GM19328 (cell line): ENCODE measurements around the gene NONO.
A peak's percentile ranks its signal among the peaks of the same experiment; 100 is the strongest.
"Not testable (repeated sequence)": the region's sequence is repeated elsewhere in the genome, so short reads cannot be mapped to it uniquely, and the experiment has no call there.

Experiments
- ATAC-seq: cut with Tn5 transposase; IDR thresholded peaks from one replicate; pipeline ENCODE4 v1.9.1; 2021; ENCODE audit warnings: mild to moderate bottlenecking, moderate library complexity; ENCODE audit not compliant: unreplicated experiment

Gene NONO

DNA sequence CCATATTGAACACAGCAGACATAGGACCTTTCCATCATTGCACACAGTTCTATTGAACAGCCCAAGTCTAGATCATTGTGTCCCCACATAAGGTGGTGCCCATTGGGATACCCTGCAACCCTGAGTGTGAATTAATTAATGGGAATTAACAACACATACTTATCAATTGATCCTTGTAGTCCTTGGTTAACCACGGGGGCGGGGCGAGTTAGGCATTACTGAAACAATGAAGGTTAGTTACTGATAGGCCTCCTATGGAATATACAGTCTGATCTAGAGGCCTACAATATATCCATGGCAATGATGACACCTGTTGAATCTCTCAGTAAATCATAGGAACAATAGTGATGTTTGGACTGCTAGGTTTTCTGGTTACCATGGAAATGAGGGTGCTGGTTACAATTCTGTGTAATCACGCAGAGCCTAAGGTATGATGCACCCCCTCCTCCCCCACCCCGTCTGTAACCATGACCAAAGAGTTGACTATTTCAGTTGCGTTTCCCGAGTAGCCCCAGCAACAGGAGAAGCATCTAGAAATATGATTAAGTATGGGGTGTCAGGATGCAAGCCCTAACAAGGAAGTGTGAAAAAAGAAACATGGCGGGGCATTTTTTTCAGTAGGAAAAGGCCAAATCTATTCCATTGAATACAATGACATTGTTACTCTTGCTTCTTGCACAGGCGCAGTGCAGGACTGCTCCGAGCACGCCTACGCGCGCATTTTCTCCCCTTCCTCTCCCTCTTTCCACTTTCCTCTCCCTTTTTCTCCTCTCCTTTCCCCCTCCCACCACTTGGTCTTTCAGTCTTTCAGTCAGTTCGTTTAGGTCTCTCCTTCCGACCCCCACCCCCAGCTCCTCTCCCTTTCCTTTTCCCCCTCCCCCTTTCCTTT, 677 bp upstream of the NONO start:
- peak; percentile 33 for ATAC-seq

- no peak for ATAC-seq
These were observed 2.5 kb downstream of the NONO start for GRCh38 chrX:71285929-71286328.

- no peak for ATAC-seq
These were observed 7.9 kb downstream of the NONO start for GRCh38 chrX:71291381-71291780.

GRCh38 chrX:71292669-71293365, 9.4 kb downstream of the NONO start:
- ATAC-seq, result no peak

GRCh38 chrX:71296806-71297205, 13.4 kb downstream of the NONO start:
- no peak for ATAC-seq

DNA sequence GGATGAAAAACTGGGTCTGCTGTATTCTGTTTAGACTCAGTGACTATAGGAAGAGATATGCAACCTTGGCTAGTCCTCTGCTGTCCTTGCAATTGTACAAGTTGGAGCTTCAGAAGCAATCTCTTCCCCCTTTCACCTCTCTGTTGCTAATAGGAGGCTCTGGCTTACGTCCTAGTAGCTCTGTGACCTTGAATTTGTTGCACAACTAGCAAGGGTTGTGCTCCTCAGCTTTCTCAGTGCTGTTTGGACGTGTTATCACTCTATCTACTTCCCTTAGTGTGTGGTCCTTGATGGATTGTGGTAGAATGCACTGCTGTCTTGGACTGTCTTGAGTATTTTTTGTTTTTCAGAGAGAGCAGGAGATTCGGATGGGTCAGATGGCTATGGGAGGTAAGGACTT, 14.7 kb downstream of the NONO start:
- no peak for ATAC-seq

DNA sequence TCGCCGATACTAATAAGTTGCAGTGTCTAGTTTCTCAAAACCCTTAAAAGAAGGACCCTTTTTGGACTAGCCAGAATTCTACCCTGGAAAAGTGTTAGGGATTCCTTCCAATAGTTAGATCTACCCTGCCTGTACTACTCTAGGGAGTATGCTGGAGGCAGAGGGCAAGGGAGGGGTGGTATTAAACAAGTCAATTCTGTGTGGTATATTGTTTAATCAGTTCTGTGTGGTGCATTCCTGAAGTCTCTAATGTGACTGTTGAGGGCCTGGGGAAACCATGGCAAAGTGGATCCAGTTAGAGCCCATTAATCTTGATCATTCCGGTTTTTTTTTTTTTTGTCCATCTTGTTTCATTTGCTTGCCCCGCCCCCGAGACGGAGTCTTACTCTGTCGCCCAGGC, 16.6 kb downstream of the NONO start:
- ATAC-seq, result not testable (repeated sequence)

- ATAC-seq, result not testable (repeated sequence)
These were observed 17.1 kb downstream of the NONO start for GRCh38 chrX:71300495-71300894.

DNA sequence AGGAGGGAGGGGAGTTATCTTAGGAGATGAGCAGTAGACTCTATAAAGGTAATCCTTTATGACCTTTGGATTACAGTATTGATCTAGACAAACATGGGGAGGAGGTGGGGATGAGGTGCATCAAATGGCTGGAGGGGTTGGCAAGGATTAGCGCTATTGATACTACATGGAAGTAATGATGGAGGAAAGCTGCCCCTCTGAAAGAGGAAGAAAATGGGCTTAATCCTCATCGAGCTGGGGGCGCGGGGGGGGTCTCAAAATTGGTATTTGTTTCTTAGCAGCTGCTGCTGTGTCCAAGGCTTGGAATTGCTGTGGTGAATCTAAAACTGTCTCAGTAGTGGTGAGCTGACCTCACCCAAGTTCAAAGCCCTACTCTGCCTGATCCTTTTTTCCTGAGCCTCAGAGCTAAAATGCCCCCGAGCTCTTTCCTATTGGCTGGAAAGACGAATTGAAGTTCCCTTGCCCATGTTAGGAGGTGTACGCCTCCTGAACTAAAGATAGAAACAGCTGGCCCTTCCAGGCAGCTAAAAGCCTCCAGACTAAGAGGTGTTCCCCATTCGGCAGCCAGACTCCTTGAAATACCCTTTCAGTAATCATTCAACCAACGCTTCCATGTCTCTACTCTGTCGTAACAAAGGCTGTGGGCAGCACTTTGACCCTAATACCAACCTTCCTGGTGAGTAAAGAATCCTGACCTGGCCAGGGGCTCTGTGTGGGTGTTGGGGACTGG, 17.9 kb downstream of the NONO start, which contains the start of gene ITGB1BP2:
Gene ITGB1BP2, plus strand, starts transcription at position 556 of the 730 bp plus-strand sequence. Its CDS starts 57 bp downstream, at position 613.
- ATAC-seq, result no peak

DNA sequence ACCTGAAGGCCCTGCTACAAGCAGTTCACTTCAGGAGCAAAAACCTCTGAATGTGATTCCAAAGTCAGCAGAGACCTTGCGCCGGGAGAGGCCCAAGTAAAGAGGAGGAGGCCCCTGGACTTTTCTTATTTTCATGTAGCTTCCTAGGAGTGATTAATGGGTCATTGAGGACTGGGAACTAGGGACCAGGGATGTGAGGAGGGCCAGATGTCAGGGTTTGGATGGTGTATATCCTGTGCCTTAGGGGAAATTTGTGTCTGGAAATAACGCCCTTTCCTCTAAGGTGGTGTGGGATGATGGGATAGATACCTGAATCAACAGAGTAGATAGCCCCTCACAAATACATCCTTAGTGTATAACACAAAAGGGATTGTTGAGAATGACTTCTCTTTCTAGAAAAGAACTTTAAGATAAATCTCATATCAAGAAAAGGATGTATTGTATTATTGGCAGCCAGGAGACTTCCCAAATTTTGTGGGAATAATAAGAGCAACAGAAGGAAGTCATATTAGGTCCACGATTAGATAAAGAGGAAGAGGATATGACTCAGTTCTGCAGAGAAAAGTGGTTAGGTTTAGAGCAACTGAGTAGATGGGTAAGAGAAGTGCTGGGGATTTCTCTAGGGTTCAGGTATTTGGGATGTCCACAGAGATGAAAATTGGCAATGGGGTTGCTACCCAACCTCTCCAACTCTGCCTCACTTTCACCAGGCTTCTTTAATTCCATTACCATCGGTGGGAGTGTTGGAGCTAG, 19.2 kb downstream of the NONO start:
- no peak for ATAC-seq

DNA sequence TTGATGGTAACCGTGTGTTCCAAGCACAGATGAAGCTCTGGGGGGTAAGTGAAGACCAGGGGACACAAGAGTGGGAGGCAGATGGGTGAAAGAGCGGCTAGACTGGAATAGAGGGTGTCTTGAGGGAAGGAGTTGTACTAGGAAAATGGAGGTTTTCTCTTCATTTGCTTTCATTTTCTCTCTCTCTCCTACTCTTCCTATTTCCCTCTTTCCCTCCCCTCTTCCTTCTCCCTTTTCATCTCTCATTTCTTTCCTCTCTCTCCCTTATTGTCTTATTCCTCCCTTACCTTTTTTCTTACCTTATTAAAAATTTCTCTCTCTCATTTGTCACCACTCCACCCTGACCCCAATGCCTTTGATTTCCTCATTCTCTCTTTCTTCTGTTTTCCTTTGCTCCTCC, 21.1 kb downstream of the NONO start:
- no peak for ATAC-seq

GRCh38 chrX:71315917-71316316, 32.5 kb downstream of the NONO start:
- ATAC-seq, result no peak

DNA sequence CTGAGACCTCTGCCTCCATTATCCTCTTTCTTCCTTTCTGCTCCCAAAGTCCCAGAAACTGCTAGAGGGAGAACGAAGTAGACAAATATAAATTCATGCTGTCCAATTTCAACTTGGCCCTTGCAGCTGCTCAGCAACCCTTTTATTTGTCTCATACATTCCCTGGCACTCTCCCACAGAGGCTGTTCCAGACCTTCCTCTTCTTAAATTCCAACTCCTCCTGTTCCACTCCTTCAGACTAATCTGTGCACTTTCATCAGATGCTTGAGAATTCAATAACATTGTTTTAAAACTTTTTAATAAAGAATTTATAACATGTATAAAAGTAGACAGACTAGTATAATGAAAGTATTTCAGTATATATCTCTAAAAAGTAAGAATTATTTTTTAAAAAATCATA, 33.5 kb downstream of the NONO start:
- not testable (repeated sequence) for ATAC-seq

DNA sequence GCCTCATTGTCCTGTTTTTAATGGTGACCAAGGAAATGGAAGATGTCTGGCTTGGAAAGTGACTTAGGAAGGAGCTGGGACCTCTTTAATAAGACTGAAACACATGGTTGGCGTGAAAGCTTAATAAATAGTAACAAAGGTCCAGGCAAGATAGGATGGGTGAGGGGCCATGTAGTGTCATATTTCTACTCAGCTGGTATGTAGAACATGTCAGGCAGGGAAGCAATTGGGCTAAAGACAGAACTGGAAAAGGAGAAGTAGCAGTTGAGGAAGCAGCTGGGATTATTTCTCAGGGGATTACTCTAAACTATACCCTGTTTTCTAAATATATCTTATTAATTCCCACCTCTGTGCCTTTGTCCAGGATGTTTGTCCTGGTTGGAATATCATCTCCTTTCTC, 36.7 kb downstream of the NONO start:
- ATAC-seq, result no peak

- no peak for ATAC-seq
These were observed 38.3 kb downstream of the NONO start for GRCh38 chrX:71321731-71322130.

GRCh38 chrX:71324452-71324851, 41.0 kb downstream of the NONO start:
- ATAC-seq, result not testable (repeated sequence)

DNA sequence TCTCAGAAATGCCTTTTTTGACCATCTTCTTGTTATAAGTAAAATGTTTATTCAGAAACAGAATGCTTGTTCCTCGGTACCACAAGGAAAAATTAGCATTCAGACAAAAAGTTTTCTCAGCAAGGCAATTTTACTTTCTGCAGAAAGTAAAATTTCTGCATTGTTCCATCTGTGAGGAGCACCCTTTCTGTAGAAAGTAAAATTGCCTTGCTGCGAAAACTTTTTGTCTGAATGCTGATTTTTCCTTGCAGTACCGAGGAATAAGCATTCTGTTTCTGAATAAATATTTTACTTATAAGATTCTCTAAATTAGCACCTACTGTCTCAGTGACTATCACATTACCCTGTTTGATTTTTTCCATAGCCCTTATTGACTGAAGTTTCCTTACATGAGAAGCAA, 43.0 kb downstream of the NONO start:
- ATAC-seq, result no peak

- ATAC-seq, result not testable (repeated sequence)
These were observed 65.8 kb downstream of the NONO start for GRCh38 chrX:71349151-71349665.

DNA sequence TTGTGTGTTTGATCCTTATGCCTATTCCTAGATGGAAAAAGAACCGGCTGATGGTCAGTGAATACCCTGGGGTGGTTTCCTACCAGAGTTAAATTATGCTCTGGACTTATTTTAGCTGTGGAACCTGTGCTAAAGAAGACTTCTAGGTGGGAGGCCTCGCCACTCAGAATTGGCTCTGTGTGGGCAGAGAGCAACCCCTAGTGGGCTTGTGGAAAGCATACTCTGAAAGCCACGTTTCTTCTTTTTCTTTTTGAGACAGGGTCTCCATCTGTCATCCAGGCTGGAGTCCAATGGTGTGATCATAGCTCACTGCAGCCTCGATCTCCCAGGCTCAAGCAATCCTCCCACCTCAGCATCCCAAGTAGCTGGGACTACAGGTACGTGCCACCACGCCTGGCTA, 66.4 kb downstream of the NONO start:
- ATAC-seq, result not testable (repeated sequence)
